HepG2 (cell line): ENCODE results near the gene SCAF4.

Source experiments
- FOXJ3 ChIP-seq: sonication (generic); formaldehyde crosslinking; IDR thresholded peaks from 2 replicates; pipeline ENCODE4 v1.4.0; 2020; ENCODE audit warnings: missing genetic modification reagents, mild to moderate bottlenecking, borderline replicate concordance
- ZNF138 ChIP-seq: sonication (generic); formaldehyde crosslinking; IDR thresholded peaks from 2 replicates; pipeline ENCODE4 v1.5.0; 2020; ENCODE audit warnings: mild to moderate bottlenecking, low read depth, missing genetic modification reagents

DNA sequence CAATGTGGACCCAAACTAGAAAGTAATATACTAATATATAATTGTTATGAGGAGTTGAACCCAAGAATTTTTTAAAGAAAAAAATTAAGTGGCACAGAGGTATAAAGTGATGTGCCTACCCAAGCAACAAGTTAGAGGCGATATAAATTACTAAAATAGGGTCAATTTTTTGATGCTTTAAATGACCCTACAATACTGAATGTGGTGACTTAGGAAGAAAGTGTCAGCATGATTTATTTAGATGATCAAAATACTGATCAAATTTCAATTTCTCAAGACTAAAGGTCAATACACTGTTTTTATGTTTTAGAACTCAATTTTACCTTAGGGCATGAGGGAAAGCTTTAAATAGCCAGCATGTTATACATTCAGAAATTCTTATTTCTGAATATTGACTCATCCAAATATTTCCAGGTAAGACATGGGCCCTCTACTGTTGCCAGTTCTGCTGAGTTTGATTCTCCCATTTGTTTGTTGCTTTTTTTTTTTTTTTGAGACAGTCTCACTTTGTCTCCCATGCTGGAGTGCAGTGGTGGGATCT lies 20.1 kb downstream of the SCAF4 start:
- TF ChIP-seq FOXJ3 (CRISPR knock-in tag) (no peak), ZNF138 (CRISPR knock-in tag) (no peak)
